Nephron progenitor cell (in vitro differentiated cells): ENCODE data around the gene PTPN18.
"Not testable (repeated sequence)": the region's sequence is repeated elsewhere in the genome, so short reads cannot be mapped to it uniquely, and the experiment has no call there.

ENCODE experiments used
- DNase-seq: peaks from one replicate; pipeline ENCODE4 v3.0.0; 2021
- H3K27ac Mint-ChIP-seq: 2 replicates; pipeline ENCODE4 v1.8.0; 2021; ENCODE audit warnings: mild to moderate bottlenecking, moderate library complexity, mixed read lengths
- H3K27me3 Mint-ChIP-seq: 2 replicates; pipeline ENCODE4 v1.8.0; 2021; ENCODE audit warnings: mild to moderate bottlenecking, low read depth, mixed read lengths; ENCODE audit not compliant: poor library complexity
- H3K36me3 Mint-ChIP-seq: 2 replicates; pipeline ENCODE4 v1.8.0; 2021; ENCODE audit warnings: low read depth, mixed read lengths
- H3K4me1 Mint-ChIP-seq: 2 replicates; pipeline ENCODE4 v1.8.0; 2021; ENCODE audit warnings: mixed read lengths
- H3K4me3 Mint-ChIP-seq: 2 replicates; pipeline ENCODE4 v1.8.0; 2021; ENCODE audit warnings: mild to moderate bottlenecking, moderate library complexity, mixed read lengths
- H3K9me3 Mint-ChIP-seq: 2 replicates; pipeline ENCODE4 v1.8.0; 2021; ENCODE audit warnings: mild to moderate bottlenecking, moderate library complexity, mixed read lengths
- CTCF ChIP-seq: fragments of 200-600 bp; sonication (generic); IDR thresholded peaks from 2 replicates; pipeline ENCODE4 v1.5.0; 2021; ENCODE audit warnings: antibody characterized with exemption

Gene PTPN18

GRCh38 chr2:130391058-130391871 is 35.4 kb downstream of the PTPN18 start:
- H3K27me3 Mint-ChIP-seq = peaks cover 17% of the 10 kb centered on the region
- no peaks in the 10 kb centered on the region for H3K36me3 Mint-ChIP-seq
- peak overlapping the region; percentile 51 for H3K27ac Mint-ChIP-seq
- peak overlapping the region; percentile 87 for H3K4me3 Mint-ChIP-seq
- peaks cover 20% of the 10 kb centered on the region for H3K4me1 Mint-ChIP-seq
- TF ChIP-seq CTCF = no peak
- H3K9me3 Mint-ChIP-seq = no peaks in the 10 kb centered on the region
- DNase-seq = peak; percentile 86

GRCh38 chr2:130391872-130392670 is 36.2 kb downstream of the PTPN18 start:
- H3K4me1 Mint-ChIP-seq = peaks cover 20% of the 10 kb centered on the region
- peak overlapping the region; percentile 87 for H3K4me3 Mint-ChIP-seq
- peaks cover 15% of the 10 kb centered on the region for H3K27me3 Mint-ChIP-seq
- no peak for TF ChIP-seq CTCF
- peak; percentile 29 for DNase-seq
- H3K36me3 Mint-ChIP-seq = no peaks in the 10 kb centered on the region
- H3K27ac Mint-ChIP-seq = peak overlapping the region; percentile 51
- H3K9me3 Mint-ChIP-seq = no peaks in the 10 kb centered on the region

GRCh38 chr2:130393318-130393910 is 37.6 kb downstream of the PTPN18 start:
- Mint-ChIP-seq H3K27ac (no peak overlapping the region), H3K4me3 (peak overlapping the region; percentile 42), H3K4me1 (peaks cover 20% of the 10 kb centered on the region), H3K27me3 (peaks cover 11% of the 10 kb centered on the region), H3K36me3 (no peaks in the 10 kb centered on the region), H3K9me3 (no peaks in the 10 kb centered on the region)
- TF ChIP-seq CTCF = no peak
- no peak for DNase-seq

GRCh38 chr2:130406280-130406679 is 50.4 kb downstream of the PTPN18 start:
- H3K36me3 Mint-ChIP-seq, H3K4me3 Mint-ChIP-seq, H3K4me1 Mint-ChIP-seq, H3K27me3 Mint-ChIP-seq, H3K9me3 Mint-ChIP-seq, DNase-seq, H3K27ac Mint-ChIP-seq: not testable (repeated sequence)

GRCh38 chr2:130416693-130417092 is 60.8 kb downstream of the PTPN18 start:
- not testable (repeated sequence) for H3K36me3 Mint-ChIP-seq, H3K27ac Mint-ChIP-seq, H3K9me3 Mint-ChIP-seq, H3K27me3 Mint-ChIP-seq, H3K4me1 Mint-ChIP-seq, H3K4me3 Mint-ChIP-seq
- peak; percentile 45 for DNase-seq

- H3K4me3 Mint-ChIP-seq, H3K9me3 Mint-ChIP-seq, H3K4me1 Mint-ChIP-seq, H3K36me3 Mint-ChIP-seq, H3K27me3 Mint-ChIP-seq, H3K27ac Mint-ChIP-seq, DNase-seq: not testable (repeated sequence)
Measured at GRCh38 chr2:130418845-130419244, 63.0 kb downstream of the PTPN18 start.
